GM12878 (cell line): Measurements from ENCODE around the gene PHF2. TPM values are rescaled to one million over a fixed set of nuclear protein-coding genes. Genes with fewer than 3 reads are reported as not detected.

Experiments used
- BACH1 ChIP-seq: fragments of 450-650 bp; IDR thresholded peaks from 2 replicates; pipeline ENCODE4 v1.6.1; 2017; ENCODE audit warnings: mild to moderate bottlenecking, borderline replicate concordance
- CUX1 ChIP-seq: IDR thresholded peaks from 2 replicates; pipeline ENCODE4 v1.6.1; 2012; ENCODE audit warnings: improper control_type of control experiment, low read depth, low read length; ENCODE audit not compliant: insufficient replicate concordance
- GATAD2B ChIP-seq: fragments of 450-650 bp; conservative IDR thresholded peaks from 2 replicates; pipeline ENCODE4 v1.6.1; 2017; ENCODE audit warnings: low read depth, mild to moderate bottlenecking, moderate library complexity
- NR2F1 ChIP-seq: fragments of 450-650 bp; conservative IDR thresholded peaks from 2 replicates; pipeline ENCODE4 v1.6.1; 2017; ENCODE audit warnings: mild to moderate bottlenecking
- PKNOX1 ChIP-seq: fragments of 450-650 bp; IDR thresholded peaks from 2 replicates; pipeline ENCODE4 v1.6.1; 2016; ENCODE audit warnings: mild to moderate bottlenecking
- SIN3A ChIP-seq: IDR thresholded peaks from 2 replicates; pipeline ENCODE4 v1.6.1; 2012; ENCODE audit warnings: low read depth, low read length, improper control_type of control experiment
- SMARCA5 ChIP-seq: fragments of 450-650 bp; IDR thresholded peaks from 2 replicates; pipeline ENCODE4 v1.6.1; 2017; ENCODE audit warnings: mild to moderate bottlenecking
- STAT1 ChIP-seq: fragments of 450-650 bp; conservative IDR thresholded peaks from 2 replicates; pipeline ENCODE4 v1.6.1; 2014; ENCODE audit warnings: antibody characterized with exemption, mild to moderate bottlenecking
- USF2 ChIP-seq: IDR thresholded peaks from 2 replicates; pipeline ENCODE4 v1.6.1; 2011; ENCODE audit warnings: low read depth, low read length, improper control_type of control experiment, borderline replicate concordance
- polyA plus RNA-seq, 11 experiments: library from polyadenylated mRNA; depleted of rRNA in 4 of 11; unstranded in 6 of 11; stranded (reverse) in 5 of 11; fragments of >200 nt; fragmentation: Nextera tagmentation in 4 of 11; fragmentation: Illumina TruSeq in 1 of 11; extraction: Ambion mirVana in 4 of 11; extraction: Trizol in 1 of 11; gene quantifications; 1 replicate in 1 of 11; 2 replicates in 10 of 11; pipeline versions ENCODE4 v1.2.1 to v1.2.3, GENCODE V29; 2011 to 2016; ENCODE audit warnings: inconsistent platforms in 2 of 11, missing spikeins in 2 of 11, low read depth in 1 of 11
- total RNA-seq, 4 experiments: library from RNA; depleted of rRNA in 3 of 4; stranded (reverse); fragments of >200 nt in 3 of 4; fragmentation: Illumina TruSeq in 1 of 4; extraction: Trizol in 1 of 4; gene quantifications; 2 replicates each; pipeline versions ENCODE4 v1.2.1 to v1.2.3, GENCODE V29; 2013 to 2021

PHF2 gene
- total and polyA plus RNA-seq, 10 of the 15 experiments (the other 5 are each of a cell fraction or from before 2014, with no cell fraction given) = 0.34 to 13.3 (median 5.5) TPM

GRCh38 chr9:93576258-93577077 lies at the start of gene PHF2 (continued):
- 0 out of 2 replicates have a peak, but pooled peaks have one; percentile 57 for TF ChIP-seq GATAD2B
- TF ChIP-seq USF2 = no peak
- no peak for TF ChIP-seq PKNOX1
- no peak for TF ChIP-seq CUX1
- no peak for TF ChIP-seq SIN3A
- TF ChIP-seq SMARCA5 = peak; percentile 10; the same call in 1 of the 2 replicates
- 0 out of 2 replicates have a peak, but pooled peaks have one; percentile 43 for TF ChIP-seq BACH1
- TF ChIP-seq STAT1 = no peak
- TF ChIP-seq NR2F1 = no peak
- TF ChIP-seq, all 136 proteins: peak for 9
